Keratinocyte (primary cell): ENCODE measurements around the gene LINGO1. TPM values are rescaled to one million over a fixed set of nuclear protein-coding genes. Genes with fewer than 3 reads are reported as not detected.

Source experiments
- DNase-seq: peaks from one replicate; pipeline ENCODE4 v3.0.0-alpha.2; 2011; ENCODE audit warnings: low read depth, missing footprints, low spot score
- FAIRE-seq: peaks from 2 replicates; lab custom pipeline; 2011; peaks lifted over from hg19 to GRCh38; lab: Jason Lieb, UNC
- H2AFZ ChIP-seq: 2 replicates; pipeline ENCODE4 v1.6.0; 2012; ENCODE audit warnings: low read length, control low read depth, inconsistent platforms; ENCODE audit not compliant: control insufficient read depth
- H3K27ac ChIP-seq: 2 replicates; pipeline ENCODE4 v1.5.1; 2011; ENCODE audit warnings: low read length; ENCODE audit not compliant: control insufficient read depth, insufficient read depth
- H3K27me3 ChIP-seq: 3 replicates; pipeline ENCODE4 v1.6.0; 2011; ENCODE audit warnings: low read length; ENCODE audit not compliant: control insufficient read depth, insufficient read depth; ENCODE audit errors: extremely low read depth
- H3K36me3 ChIP-seq, 2 experiments: 2 replicates in 1 of 2; 3 replicates in 1 of 2; pipeline ENCODE4 v1.5.1; 2011; ENCODE audit warnings: low read length in 2 of 2, mild to moderate bottlenecking in 1 of 2; ENCODE audit not compliant: control insufficient read depth in 2 of 2, insufficient read depth in 2 of 2; ENCODE audit errors: extremely low read depth in 1 of 2
- H3K4me1 ChIP-seq: 3 replicates; pipeline ENCODE4 v1.5.1; 2011; ENCODE audit warnings: low read length; ENCODE audit not compliant: control insufficient read depth, insufficient read depth; ENCODE audit errors: extremely low read depth
- H3K4me2 ChIP-seq: 3 replicates; pipeline ENCODE4 v1.6.0; 2011; ENCODE audit warnings: low read depth, low read length; ENCODE audit not compliant: control insufficient read depth, insufficient read depth; ENCODE audit errors: extremely low read depth
- H3K4me3 ChIP-seq, 3 experiments: fragments of 200-600 bp in 1 of 3; sonication (generic) in 1 of 3; 2 replicates in 2 of 3; 3 replicates in 1 of 3; pipeline ENCODE4 v1.5.1; 2011 to 2016; ENCODE audit warnings: low read length in 3 of 3, mild to moderate bottlenecking in 3 of 3, control low read depth in 2 of 3, inconsistent platforms in 1 of 3, low read depth in 1 of 3, mixed read lengths in 1 of 3, mixed run types in 1 of 3, moderate library complexity in 1 of 3; ENCODE audit not compliant: control insufficient read depth in 2 of 3, insufficient read depth in 2 of 3; ENCODE audit errors: extremely low read depth in 1 of 3
- H3K79me2 ChIP-seq: 2 replicates; pipeline ENCODE4 v1.6.0; 2012; ENCODE audit warnings: low read length; ENCODE audit not compliant: control insufficient read depth, insufficient read depth
- H3K9ac ChIP-seq: 3 replicates; pipeline ENCODE4 v1.6.0; 2011; ENCODE audit warnings: low read length; ENCODE audit not compliant: control insufficient read depth, insufficient read depth; ENCODE audit errors: extremely low read depth
- H3K9me1 ChIP-seq: 3 replicates; pipeline ENCODE4 v1.6.0; 2011; ENCODE audit warnings: low read length; ENCODE audit not compliant: control insufficient read depth, insufficient read depth; ENCODE audit errors: extremely low read depth
- H3K9me3 ChIP-seq: 2 replicates; pipeline ENCODE4 v1.5.1; 2012; ENCODE audit warnings: low read depth, low read length; ENCODE audit not compliant: control insufficient read depth
- H4K20me1 ChIP-seq: 3 replicates; pipeline ENCODE4 v1.6.0; 2011; ENCODE audit warnings: low read length; ENCODE audit not compliant: control insufficient read depth, insufficient read depth; ENCODE audit errors: extremely low read depth
- EZH2 ChIP-seq: IDR thresholded peaks from one replicate; pipeline ENCODE4 v1.6.1; 2012; ENCODE audit warnings: inconsistent platforms, mild to moderate bottlenecking, low read length, moderate library complexity
- dilution Hi-C: fragments of 300-500 bp; cut with MboI; formaldehyde crosslinking; loops from one replicate; pipeline ENCODE4 v1.7.0; 2020; ENCODE audit warnings: low sequenced_read_pairs; ENCODE audit not compliant: extremely low pct_ligation_motif_present
- polyA plus RNA-seq, 5 experiments: library from polyadenylated mRNA; depleted of rRNA in 3 of 5; stranded (reverse) in 3 of 5; stranded (forward) in 1 of 5; unstranded in 1 of 5; fragments of >200 nt; gene quantifications; 1 replicate in 1 of 5; 2 replicates in 3 of 5; 3 replicates in 1 of 5; pipeline versions ENCODE4 v1.2.1 to v1.2.3, GENCODE V29; 2011 to 2012; ENCODE audit warnings: missing spikeins in 2 of 5, low read depth in 1 of 5, low replicate concordance in 1 of 5
- TF ChIP-seq, protein P1 (sequence below), 3 experiments: IDR thresholded peaks in 1 of 3; conservative IDR thresholded peaks in 1 of 3; optimal IDR thresholded peaks in 1 of 3; 2 replicates in 2 of 3; 3 replicates in 1 of 3; pipeline versions ENCODE3 to v1.5.1; 2011; ENCODE audit warnings: low read length in 3 of 3, mild to moderate bottlenecking in 3 of 3, moderate library complexity in 2 of 3, control low read depth in 1 of 3, inconsistent platforms in 1 of 3; ENCODE audit not compliant: insufficient read depth in 2 of 3; ENCODE audit errors: extremely low read depth in 1 of 3

LINGO1 gene
- polyA plus RNA-seq, 1 donor (not counting 4 experiments of a cell fraction or from before 2014, with no cell fraction given) = not detected

DNA sequence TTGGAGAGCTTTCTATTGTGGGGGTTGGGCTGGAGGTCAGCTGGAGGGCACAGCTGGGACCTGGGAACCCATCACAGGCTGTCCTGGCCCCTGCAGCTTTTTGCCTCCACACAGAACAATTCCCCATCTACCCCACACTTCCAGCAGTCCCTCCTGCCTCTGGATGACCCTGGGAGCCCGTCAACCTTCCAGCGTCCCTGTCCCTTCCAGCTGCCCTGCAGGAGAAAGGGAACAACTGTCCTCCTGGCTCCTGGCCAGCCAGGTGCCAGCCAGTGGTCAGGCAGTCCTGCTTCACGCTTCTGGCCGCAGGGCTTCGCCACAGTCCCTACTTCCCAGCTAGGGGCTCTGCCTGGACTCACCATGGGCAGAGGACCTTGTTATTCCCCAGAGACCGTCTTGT is 27.2 kb downstream of the LINGO1 start:
- no peak for DNase-seq
- Histone ChIP-seq H3K36me3 (no peaks in the 10 kb centered on the region), H3K9ac (no peak overlapping the region), H2AFZ (no peak overlapping the region), H3K4me3 (no peak overlapping the region), H3K27ac (no peak overlapping the region), H3K4me1 (no peaks in the 10 kb centered on the region), H3K27me3 (peaks cover 7% of the 10 kb centered on the region), H4K20me1 (no peaks in the 10 kb centered on the region), H3K79me2 (no peaks in the 10 kb centered on the region), H3K9me1 (no peaks in the 10 kb centered on the region), H3K9me3 (no peaks in the 10 kb centered on the region), H3K4me2 (no peak overlapping the region)
- no peak for FAIRE-seq
- no peak for TF ChIP-seq EZH2
- TF ChIP-seq, protein P1, sequence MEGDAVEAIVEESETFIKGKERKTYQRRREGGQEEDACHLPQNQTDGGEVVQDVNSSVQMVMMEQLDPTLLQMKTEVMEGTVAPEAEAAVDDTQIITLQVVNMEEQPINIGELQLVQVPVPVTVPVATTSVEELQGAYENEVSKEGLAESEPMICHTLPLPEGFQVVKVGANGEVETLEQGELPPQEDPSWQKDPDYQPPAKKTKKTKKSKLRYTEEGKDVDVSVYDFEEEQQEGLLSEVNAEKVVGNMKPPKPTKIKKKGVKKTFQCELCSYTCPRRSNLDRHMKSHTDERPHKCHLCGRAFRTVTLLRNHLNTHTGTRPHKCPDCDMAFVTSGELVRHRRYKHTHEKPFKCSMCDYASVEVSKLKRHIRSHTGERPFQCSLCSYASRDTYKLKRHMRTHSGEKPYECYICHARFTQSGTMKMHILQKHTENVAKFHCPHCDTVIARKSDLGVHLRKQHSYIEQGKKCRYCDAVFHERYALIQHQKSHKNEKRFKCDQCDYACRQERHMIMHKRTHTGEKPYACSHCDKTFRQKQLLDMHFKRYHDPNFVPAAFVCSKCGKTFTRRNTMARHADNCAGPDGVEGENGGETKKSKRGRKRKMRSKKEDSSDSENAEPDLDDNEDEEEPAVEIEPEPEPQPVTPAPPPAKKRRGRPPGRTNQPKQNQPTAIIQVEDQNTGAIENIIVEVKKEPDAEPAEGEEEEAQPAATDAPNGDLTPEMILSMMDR (optimal IDR thresholded peaks at IDR 0.05 in 1 of 3, IDR thresholded peaks at IDR 0.05 in 1 of 3, conservative IDR thresholded peaks at IDR 0.05 in 1 of 3; ENCODE audit: extremely low read depth in 1 of 3, insufficient read depth in 2 of 3, low read length in 3 of 3) = no peak
- dilution Hi-C loops = no loop called here

DNA sequence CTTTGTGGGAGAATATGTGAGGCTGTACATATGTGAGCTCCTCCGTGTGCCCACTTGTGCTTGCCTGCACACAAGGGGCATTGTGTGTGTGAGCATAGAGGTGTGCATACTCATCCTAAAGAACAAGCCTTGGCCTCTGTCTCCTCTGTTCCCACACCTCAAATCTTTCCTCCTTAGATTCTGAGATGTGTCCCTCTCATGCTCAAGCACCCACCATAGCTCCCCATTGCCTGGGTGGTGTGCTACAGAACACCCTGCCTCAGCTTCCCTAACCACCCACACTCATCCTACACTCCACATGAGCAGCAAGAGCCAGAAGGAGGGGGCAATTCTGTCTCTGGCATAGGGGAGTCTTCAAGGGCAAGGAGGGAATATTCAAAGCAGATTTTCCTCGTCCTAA is 27.7 kb downstream of the LINGO1 start:
- dilution Hi-C loops = no loop called here
- no peak for FAIRE-seq

More for the DNA sequence above, 27.7 kb downstream of the LINGO1 start:
- no peak overlapping the region for H3K4me3 ChIP-seq
- H4K20me1 ChIP-seq = no peaks in the 10 kb centered on the region
- H3K27ac ChIP-seq = no peak overlapping the region
- H3K27me3 ChIP-seq = peaks cover 9% of the 10 kb centered on the region
- no peaks in the 10 kb centered on the region for H3K36me3 ChIP-seq
- no peaks in the 10 kb centered on the region for H3K9me3 ChIP-seq
- TF ChIP-seq, protein P1 (optimal IDR thresholded peaks at IDR 0.05 in 1 of 3, IDR thresholded peaks at IDR 0.05 in 1 of 3, conservative IDR thresholded peaks at IDR 0.05 in 1 of 3; ENCODE audit: extremely low read depth in 1 of 3, insufficient read depth in 2 of 3, low read length in 3 of 3) = no peak
- TF ChIP-seq EZH2 = no peak
- H3K9me1 ChIP-seq = no peaks in the 10 kb centered on the region
- H3K4me2 ChIP-seq = no peak overlapping the region
- H3K4me1 ChIP-seq = no peaks in the 10 kb centered on the region
- H3K79me2 ChIP-seq = no peaks in the 10 kb centered on the region
- no peak overlapping the region for H3K9ac ChIP-seq
- no peak overlapping the region for H2AFZ ChIP-seq
- no peak for DNase-seq
